Kidney epithelial cell (primary cell): ENCODE data around the gene BDKRB2. TPM values are rescaled to one million over a fixed set of nuclear protein-coding genes. Genes with fewer than 3 reads are reported as not detected.

Experiments used
- DNase-seq: peaks from one replicate; pipeline ENCODE4 v3.0.0-alpha.2; 2010; ENCODE audit warnings: low read depth
- H3K27me3 ChIP-seq: 2 replicates; pipeline ENCODE4 v1.6.0; 2011; ENCODE audit warnings: low read length; ENCODE audit not compliant: control insufficient read depth, insufficient read depth
- H3K36me3 ChIP-seq: 2 replicates; pipeline ENCODE4 v1.5.1; 2011; ENCODE audit warnings: low read length; ENCODE audit not compliant: control insufficient read depth, insufficient read depth
- H3K4me3 ChIP-seq: 2 replicates; pipeline ENCODE4 v1.5.1; 2011; ENCODE audit warnings: low read depth, mild to moderate bottlenecking, control low read depth, low read length
- total RNA-seq: library from RNA; depleted of rRNA; stranded (reverse); fragments of >200 nt; gene quantifications from 2 replicates; pipeline ENCODE4 v1.2.3, GENCODE V29; 2015
- TF ChIP-seq, protein P1 (sequence below): IDR thresholded peaks from 2 replicates; pipeline ENCODE4 v1.5.1; 2011; ENCODE audit warnings: mild to moderate bottlenecking, moderate library complexity, low read length, control low read depth, inconsistent platforms; ENCODE audit not compliant: insufficient read depth, poor library complexity, severe bottlenecking

The BDKRB2 gene
- total RNA-seq, 1 donor from 2014 or later, result 1.2 TPM

DNA sequence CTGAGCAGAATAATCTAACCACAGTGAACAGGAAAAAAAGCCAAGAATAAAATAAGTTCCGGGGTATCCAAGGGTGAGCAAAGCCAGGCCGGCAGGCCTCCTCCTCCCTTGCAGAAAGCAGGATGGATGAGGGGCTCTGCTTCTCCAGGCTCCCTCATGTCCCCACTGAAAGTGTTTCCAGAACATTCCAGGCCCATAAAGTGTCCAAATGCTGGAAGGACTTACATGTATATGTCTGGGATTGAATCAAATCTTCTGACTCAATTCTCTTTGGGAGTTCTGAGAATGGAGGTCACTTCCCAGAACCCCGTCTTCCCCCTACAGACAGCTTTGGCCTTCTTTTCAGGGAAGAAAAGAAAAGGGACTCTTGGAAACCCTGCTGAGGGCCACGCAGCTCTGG, 26.4 kb downstream of the BDKRB2 start:
- no peaks in the 10 kb centered on the region for H3K36me3 ChIP-seq
- no peak overlapping the region for H3K4me3 ChIP-seq
- TF ChIP-seq, protein P1, sequence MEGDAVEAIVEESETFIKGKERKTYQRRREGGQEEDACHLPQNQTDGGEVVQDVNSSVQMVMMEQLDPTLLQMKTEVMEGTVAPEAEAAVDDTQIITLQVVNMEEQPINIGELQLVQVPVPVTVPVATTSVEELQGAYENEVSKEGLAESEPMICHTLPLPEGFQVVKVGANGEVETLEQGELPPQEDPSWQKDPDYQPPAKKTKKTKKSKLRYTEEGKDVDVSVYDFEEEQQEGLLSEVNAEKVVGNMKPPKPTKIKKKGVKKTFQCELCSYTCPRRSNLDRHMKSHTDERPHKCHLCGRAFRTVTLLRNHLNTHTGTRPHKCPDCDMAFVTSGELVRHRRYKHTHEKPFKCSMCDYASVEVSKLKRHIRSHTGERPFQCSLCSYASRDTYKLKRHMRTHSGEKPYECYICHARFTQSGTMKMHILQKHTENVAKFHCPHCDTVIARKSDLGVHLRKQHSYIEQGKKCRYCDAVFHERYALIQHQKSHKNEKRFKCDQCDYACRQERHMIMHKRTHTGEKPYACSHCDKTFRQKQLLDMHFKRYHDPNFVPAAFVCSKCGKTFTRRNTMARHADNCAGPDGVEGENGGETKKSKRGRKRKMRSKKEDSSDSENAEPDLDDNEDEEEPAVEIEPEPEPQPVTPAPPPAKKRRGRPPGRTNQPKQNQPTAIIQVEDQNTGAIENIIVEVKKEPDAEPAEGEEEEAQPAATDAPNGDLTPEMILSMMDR, result no peak
- H3K27me3 ChIP-seq, result no peaks in the 10 kb centered on the region
- DNase-seq, result no peak

DNA sequence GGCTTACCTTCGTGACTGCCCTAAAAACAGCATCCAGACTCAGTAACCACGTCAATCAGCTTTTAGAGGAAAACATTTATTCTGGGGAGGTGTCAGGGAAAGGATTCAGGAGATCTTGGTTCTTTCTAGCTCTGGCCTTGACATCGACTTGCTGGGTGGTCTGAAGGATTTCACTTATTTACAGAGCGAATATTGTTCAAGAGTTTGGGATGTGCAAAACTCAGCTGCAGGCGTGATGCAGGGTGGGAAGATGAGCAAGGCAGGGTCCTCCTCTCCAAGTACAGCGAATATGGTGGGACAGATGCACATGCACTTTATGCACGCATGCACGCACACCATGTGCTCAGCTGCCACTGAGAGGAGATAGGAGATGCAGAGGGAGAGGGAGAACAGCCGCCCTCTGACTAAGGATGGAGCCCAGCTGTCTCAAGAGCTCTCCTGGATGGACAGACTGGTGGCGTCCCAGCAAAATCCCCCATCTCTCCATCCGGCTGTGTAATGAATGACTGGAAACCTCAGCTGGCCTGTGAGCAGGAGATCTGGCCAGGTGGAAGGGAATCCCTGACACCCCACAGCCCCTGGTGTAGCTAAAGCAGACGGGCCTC, 27.0 kb downstream of the BDKRB2 start:
- no peak for DNase-seq
- H3K36me3 ChIP-seq, result no peaks in the 10 kb centered on the region
- TF ChIP-seq, protein P1, result no peak

DNA sequence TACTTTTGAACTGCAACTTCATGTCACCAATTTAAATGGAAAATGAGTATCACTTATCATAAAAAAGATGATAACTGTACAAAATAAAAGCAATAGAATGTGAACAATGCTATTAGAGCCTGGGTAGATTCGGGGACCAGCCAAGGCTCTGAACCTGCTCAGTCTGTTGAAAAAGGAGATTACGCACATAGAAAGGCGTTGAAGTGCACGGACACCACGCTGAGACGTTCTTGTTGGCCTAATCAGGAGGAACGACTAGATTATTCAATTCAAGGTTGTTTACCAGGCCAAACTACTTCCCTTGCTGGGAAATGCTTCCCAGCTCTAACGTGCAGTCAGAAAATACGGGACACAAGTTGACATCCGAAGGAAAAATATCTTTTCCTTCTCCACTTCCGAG, 27.9 kb downstream of the BDKRB2 start:
- DNase-seq, result no peak
- H3K27me3 ChIP-seq, result no peaks in the 10 kb centered on the region
- TF ChIP-seq, protein P1, result no peak
- H3K36me3 ChIP-seq, result no peaks in the 10 kb centered on the region
- no peak overlapping the region for H3K4me3 ChIP-seq

More for the DNA sequence above, 27.0 kb downstream of the BDKRB2 start:
- Histone ChIP-seq H3K27me3 (no peaks in the 10 kb centered on the region), H3K4me3 (no peak overlapping the region)

DNA sequence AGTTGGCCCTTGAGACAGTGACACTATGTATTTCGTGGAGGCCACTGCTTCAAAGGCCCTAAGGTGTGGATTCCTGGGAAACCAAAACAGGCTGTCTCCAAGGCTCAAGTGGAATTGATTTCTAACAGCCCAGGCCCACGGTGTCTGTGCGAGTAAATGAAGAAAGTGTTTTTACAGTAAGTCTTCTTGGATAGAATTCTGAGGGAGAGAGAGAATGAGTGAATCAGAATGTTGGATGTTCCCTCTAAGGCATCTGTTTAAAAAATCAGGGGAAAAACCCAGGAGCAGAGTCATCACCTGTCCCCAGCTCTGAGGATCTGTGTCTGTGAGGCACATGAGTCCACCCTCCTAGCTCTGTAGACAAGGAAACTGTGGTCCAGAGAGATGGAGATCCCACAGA, 29.0 kb downstream of the BDKRB2 start:
- Histone ChIP-seq H3K4me3 (no peak overlapping the region), H3K27me3 (no peaks in the 10 kb centered on the region), H3K36me3 (no peaks in the 10 kb centered on the region)
- DNase-seq, result no peak
- TF ChIP-seq, protein P1, result no peak

DNA sequence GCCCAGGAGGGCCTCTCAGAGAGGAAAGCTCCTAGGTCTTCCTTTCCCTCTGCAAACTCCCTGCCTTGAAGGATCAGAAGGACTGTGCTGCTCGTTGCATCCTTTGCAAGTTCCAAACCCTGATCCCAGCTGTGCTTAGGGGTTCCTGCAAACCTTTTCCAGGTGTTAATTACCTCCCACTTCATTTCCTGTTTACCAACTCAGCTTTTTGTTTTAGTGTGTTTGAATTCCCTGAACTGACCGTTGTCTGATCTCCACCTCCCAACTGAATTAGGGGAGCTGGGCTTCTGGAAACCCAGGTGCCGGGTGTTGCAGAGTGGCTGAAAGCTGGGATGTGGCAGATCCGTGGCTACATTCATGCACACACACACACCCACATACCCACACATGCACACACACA, 30.8 kb downstream of the BDKRB2 start:
- DNase-seq, result no peak
- TF ChIP-seq, protein P1, result no peak
- Histone ChIP-seq H3K27me3 (no peaks in the 10 kb centered on the region), H3K36me3 (no peaks in the 10 kb centered on the region), H3K4me3 (no peak overlapping the region)

DNA sequence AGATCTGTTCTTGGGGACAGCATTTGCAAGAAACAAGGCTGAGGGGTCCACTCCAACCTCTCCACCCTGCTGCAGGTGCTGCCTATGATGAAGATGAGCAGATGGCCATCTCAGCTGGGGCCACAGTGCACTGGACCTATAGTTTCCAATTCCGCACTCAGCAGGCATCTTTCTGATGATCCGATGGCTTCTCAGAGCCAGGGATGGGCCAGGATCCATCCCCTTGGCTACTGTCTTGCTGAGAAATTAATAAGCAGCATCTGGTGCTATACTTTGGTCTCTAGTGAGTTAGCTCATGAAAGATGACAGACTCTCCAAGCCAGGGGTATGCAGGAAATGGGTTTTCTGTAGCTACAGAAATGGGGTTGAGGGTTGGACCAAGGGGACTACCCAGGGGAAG, 33.0 kb downstream of the BDKRB2 start:
- TF ChIP-seq, protein P1, result no peak
- no peak for DNase-seq
- Histone ChIP-seq H3K4me3 (no peak overlapping the region), H3K27me3 (peaks cover 3% of the 10 kb centered on the region), H3K36me3 (no peaks in the 10 kb centered on the region)
